ENCODE data around the gene FILIP1. TPM values are rescaled to one million over a fixed set of nuclear protein-coding genes. Genes with fewer than 3 reads are reported as not detected.

Gene FILIP1
- polyA plus RNA-seq, 1 experiment: 0.44 TPM

DNA sequence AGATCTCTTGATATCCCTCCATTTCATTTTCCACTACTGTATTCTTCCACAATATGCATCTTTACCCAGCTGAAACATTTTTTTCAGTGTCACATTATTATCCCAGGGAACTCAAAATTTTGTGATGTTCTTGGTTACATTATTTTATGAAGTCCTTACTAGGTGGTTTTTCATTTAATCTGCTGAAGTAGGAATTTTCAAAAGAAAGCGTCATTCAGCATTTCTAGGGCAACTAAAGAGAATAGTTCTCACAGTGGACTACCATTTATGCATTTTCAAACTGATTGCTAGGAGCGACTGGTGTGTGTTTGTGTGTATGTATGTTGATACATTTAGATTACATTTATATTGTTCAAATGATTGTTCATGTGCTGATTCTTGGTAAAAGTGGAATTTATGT lies 206.6 kb downstream of the FILIP1 start:
- H3K27me3 ChIP-seq (ENCODE audit: control insufficient read depth, insufficient read depth, low read length): no peaks in the 10 kb centered on the region
- CTCF ChIA-PET: no interaction called here
- TF ChIP-seq, protein P1, sequence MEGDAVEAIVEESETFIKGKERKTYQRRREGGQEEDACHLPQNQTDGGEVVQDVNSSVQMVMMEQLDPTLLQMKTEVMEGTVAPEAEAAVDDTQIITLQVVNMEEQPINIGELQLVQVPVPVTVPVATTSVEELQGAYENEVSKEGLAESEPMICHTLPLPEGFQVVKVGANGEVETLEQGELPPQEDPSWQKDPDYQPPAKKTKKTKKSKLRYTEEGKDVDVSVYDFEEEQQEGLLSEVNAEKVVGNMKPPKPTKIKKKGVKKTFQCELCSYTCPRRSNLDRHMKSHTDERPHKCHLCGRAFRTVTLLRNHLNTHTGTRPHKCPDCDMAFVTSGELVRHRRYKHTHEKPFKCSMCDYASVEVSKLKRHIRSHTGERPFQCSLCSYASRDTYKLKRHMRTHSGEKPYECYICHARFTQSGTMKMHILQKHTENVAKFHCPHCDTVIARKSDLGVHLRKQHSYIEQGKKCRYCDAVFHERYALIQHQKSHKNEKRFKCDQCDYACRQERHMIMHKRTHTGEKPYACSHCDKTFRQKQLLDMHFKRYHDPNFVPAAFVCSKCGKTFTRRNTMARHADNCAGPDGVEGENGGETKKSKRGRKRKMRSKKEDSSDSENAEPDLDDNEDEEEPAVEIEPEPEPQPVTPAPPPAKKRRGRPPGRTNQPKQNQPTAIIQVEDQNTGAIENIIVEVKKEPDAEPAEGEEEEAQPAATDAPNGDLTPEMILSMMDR (IDR thresholded peaks at IDR 0.05; ENCODE audit: insufficient read depth, low read depth, low read length): no peak
- no peak for DNase-seq (ENCODE audit: low read depth)
- H3K36me3 ChIP-seq (ENCODE audit: control insufficient read depth, insufficient read depth, low read length): no peaks in the 10 kb centered on the region
- POLR2A ChIA-PET: no interaction called here
- H3K4me3 ChIP-seq (ENCODE audit: low read depth, low read length): no peak overlapping the region

- peak overlapping the region; percentile 98 for H3K4me3 ChIP-seq (ENCODE audit: low read depth, low read length)
- TF ChIP-seq, protein P1 (IDR thresholded peaks at IDR 0.05; ENCODE audit: insufficient read depth, low read depth, low read length): no peak
- H3K36me3 ChIP-seq (ENCODE audit: control insufficient read depth, insufficient read depth, low read length): no peaks in the 10 kb centered on the region
- ChIA-PET CTCF (interaction anchor here (1.0 to 1.9 kb wide), 3 partner anchors 10 to 14 kb away, joined by 3 to 5 read pairs (median 4); no protein-coding TSS in a partner anchor), POLR2A (no interaction called here)
- no peaks in the 10 kb centered on the region for H3K27me3 ChIP-seq (ENCODE audit: control insufficient read depth, insufficient read depth, low read length)
- no peak for DNase-seq (ENCODE audit: low read depth)
Measured at GRCh38 chr6:75285283-75285639, 208.3 kb downstream of the FILIP1 start.

GRCh38 chr6:75284632-75285282 lies 208.8 kb downstream of the FILIP1 start, which contains the start of gene TMEM30A:
TSS of gene TMEM30A (minus strand) at chr6:75284792. CDS start at chr6:75284638, 154 bp downstream.
- ChIA-PET CTCF (interaction anchor here (0.7 to 1.9 kb wide), 5 partner anchors 10 to 243 kb away, joined by 3 to 5 read pairs (median 4); no protein-coding TSS in a partner anchor), POLR2A (interaction anchor here (0.6 kb wide), 1 partner anchor 17 kb away, joined by 3 read pairs; no protein-coding TSS in a partner anchor)
- TF ChIP-seq, protein P1 (IDR thresholded peaks at IDR 0.05; ENCODE audit: insufficient read depth, low read depth, low read length): peak; percentile 4; the same call in 1 of the 2 replicates
- no peaks in the 10 kb centered on the region for H3K36me3 ChIP-seq (ENCODE audit: control insufficient read depth, insufficient read depth, low read length)
- H3K4me3 ChIP-seq (ENCODE audit: low read depth, low read length): peak within 1 kb of the TSS; percentile 98
- H3K27me3 ChIP-seq (ENCODE audit: control insufficient read depth, insufficient read depth, low read length): no peaks in the 10 kb centered on the region
- DNase-seq (ENCODE audit: low read depth): peak; percentile 96

- ChIA-PET POLR2A (interaction anchor here (0.6 kb wide), 1 partner anchor 16 kb away, joined by 3 read pairs; no protein-coding TSS in a partner anchor), CTCF (interaction anchor here (0.6 to 1.9 kb wide), 6 partner anchors 11 to 258 kb away, joined by 3 to 5 read pairs (median 4); no protein-coding TSS in a partner anchor)
- no peaks in the 10 kb centered on the region for H3K27me3 ChIP-seq (ENCODE audit: control insufficient read depth, insufficient read depth, low read length)
- peak overlapping the region; percentile 98 for H3K4me3 ChIP-seq (ENCODE audit: low read depth, low read length)
- no peak for DNase-seq (ENCODE audit: low read depth)
- TF ChIP-seq, protein P1 (IDR thresholded peaks at IDR 0.05; ENCODE audit: insufficient read depth, low read depth, low read length): no peak
- no peaks in the 10 kb centered on the region for H3K36me3 ChIP-seq (ENCODE audit: control insufficient read depth, insufficient read depth, low read length)
Measured at GRCh38 chr6:75283907-75284631, 209.5 kb downstream of the FILIP1 start.

DNA sequence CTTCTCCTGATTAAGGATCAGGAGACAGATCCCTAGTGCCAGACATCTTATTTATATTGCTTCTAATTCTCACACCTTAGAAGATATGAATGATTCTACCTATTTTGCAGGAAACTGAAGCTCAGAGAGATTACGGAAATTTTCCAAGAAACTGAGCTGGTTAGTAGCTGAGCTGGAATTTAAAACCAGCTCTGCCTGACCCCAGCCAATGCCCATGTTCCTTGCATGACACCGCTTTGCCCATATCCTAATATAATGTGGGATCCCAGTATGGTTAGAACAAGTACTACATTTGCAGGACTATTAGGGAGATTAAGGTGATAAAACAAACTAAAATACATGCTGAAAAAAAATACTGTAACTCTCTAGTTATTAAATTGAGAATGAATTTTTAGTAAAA lies 210.9 kb downstream of the FILIP1 start:
- ChIA-PET CTCF (interaction anchor here (0.8 to 1.0 kb wide), 2 partner anchors 12 to 15 kb away, joined by 3 to 7 read pairs; no protein-coding TSS in a partner anchor), POLR2A (interaction anchor here (0.6 kb wide), 1 partner anchor 42 kb away, joined by 13 read pairs; no protein-coding TSS in a partner anchor)
- no peak for DNase-seq (ENCODE audit: low read depth)
- H3K4me3 ChIP-seq (ENCODE audit: low read depth, low read length): peak overlapping the region; percentile 98
- no peaks in the 10 kb centered on the region for H3K27me3 ChIP-seq (ENCODE audit: control insufficient read depth, insufficient read depth, low read length)
- H3K36me3 ChIP-seq (ENCODE audit: control insufficient read depth, insufficient read depth, low read length): no peaks in the 10 kb centered on the region
- TF ChIP-seq, protein P1 (IDR thresholded peaks at IDR 0.05; ENCODE audit: insufficient read depth, low read depth, low read length): no peak
